GM12878 (cell line): Measurements from ENCODE around the gene SUSD1. TPM values are rescaled to one million over a fixed set of nuclear protein-coding genes. Genes with fewer than 3 reads are reported as not detected.

Experiments used
- ATAC-seq: fragments of 200-7000 bp; cut with Tn5 transposase; 3 replicates; pipeline ENCODE4 v1.9.1; 2020; ENCODE audit warnings: mild to moderate bottlenecking, moderate library complexity
- BruUV-seq: library from RNA; stranded (reverse); fragments of 400-500 nt; replicated peaks from 2 replicates; lab custom pipeline; 2021; lab: Mats Ljungman, UMichigan
- CTCF ChIA-PET: fragments of 300-600 bp; sonication (Branson Sonifier 250); formaldehyde crosslinking; extraction: SDS; loops from one replicate; lab custom pipeline; 2021; ENCODE audit warnings: inconsistent platforms; lab: Yijun Ruan, JAX
- POLR2A ChIA-PET: fragments of 350-600 bp; formaldehyde crosslinking; extraction: SDS; loops from one replicate; lab custom pipeline; 2021; ENCODE audit warnings: inconsistent platforms; lab: Charles Lee
- RAD21 ChIA-PET: fragments of 300-600 bp; sonication (Branson Sonifier 250); formaldehyde crosslinking; loops from one replicate; lab custom pipeline; 2023; ENCODE audit warnings: antibody characterized with exemption; ENCODE audit not compliant: unreplicated experiment; lab: Charles Lee
- SMC1A ChIA-PET: fragments of 300-600 bp; sonication (Branson Sonifier 250); formaldehyde crosslinking; loops from one replicate; lab custom pipeline; 2023; ENCODE audit not compliant: unreplicated experiment, uncharacterized antibody; lab: Charles Lee
- DNase-seq: peaks from one replicate; pipeline ENCODE4 v3.0.0-alpha.2; 2011; ENCODE audit warnings: low read depth, low spot score
- FAIRE-seq: peaks from 3 replicates; lab custom pipeline; 2011; peaks lifted over from hg19 to GRCh38; lab: Jason Lieb, UNC
- H2AFZ ChIP-seq: 2 replicates; pipeline ENCODE4 v1.6.0; 2011; ENCODE audit warnings: low read depth, low read length, control low read depth; ENCODE audit not compliant: control insufficient read depth
- H3K27ac ChIP-seq: 2 replicates; pipeline ENCODE4 v1.5.1; 2011; ENCODE audit warnings: control low read depth; ENCODE audit not compliant: control insufficient read depth, insufficient read depth
- H3K27me3 ChIP-seq, 2 experiments: replicated peaks in 1 of 2; 2 replicates each; pipeline versions ENCODE4 v1.6.0 to v1.6.1; 2011; ENCODE audit warnings: low read length in 1 of 2; ENCODE audit not compliant: control insufficient read depth in 2 of 2, insufficient read depth in 2 of 2
- H3K36me3 ChIP-seq, 2 experiments: 2 replicates each; pipeline ENCODE4 v1.5.1; 2011; ENCODE audit warnings: low read length in 1 of 2; ENCODE audit not compliant: control insufficient read depth in 2 of 2, insufficient read depth in 2 of 2
- H3K4me1 ChIP-seq: 2 replicates; pipeline ENCODE4 v1.6.1; 2011; ENCODE audit warnings: mild to moderate bottlenecking, low read length, moderate library complexity, mixed read lengths; ENCODE audit not compliant: control insufficient read depth, insufficient read depth
- H3K4me2 ChIP-seq: 2 replicates; pipeline ENCODE4 v1.6.0; 2011; ENCODE audit warnings: control low read depth; ENCODE audit not compliant: control insufficient read depth, insufficient read depth
- H3K4me3 ChIP-seq: fragments of 200-600 bp; sonication (generic); 2 replicates; pipeline ENCODE4 v1.5.1; 2016
- H3K79me2 ChIP-seq: 2 replicates; pipeline ENCODE4 v1.6.0; 2011; ENCODE audit warnings: low read length; ENCODE audit not compliant: control insufficient read depth, insufficient read depth
- H3K9ac ChIP-seq: 2 replicates; pipeline ENCODE4 v1.8.0; 2011; ENCODE audit warnings: low read length, control low read depth, mixed read lengths; ENCODE audit not compliant: control insufficient read depth, insufficient read depth
- H3K9me3 ChIP-seq: replicated peaks from 3 replicates; pipeline ENCODE4 v1.5.1; 2011; ENCODE audit warnings: mild to moderate bottlenecking, low read length; ENCODE audit not compliant: control insufficient read depth, insufficient read depth
- H4K20me1 ChIP-seq: 2 replicates; pipeline ENCODE4 v1.6.0; 2011; ENCODE audit not compliant: control insufficient read depth, insufficient read depth
- KAT2A ChIP-seq: conservative IDR thresholded peaks from 2 replicates; pipeline ENCODE4 v1.6.1; 2011; ENCODE audit warnings: low read depth, low read length; ENCODE audit not compliant: control insufficient read depth
- RAD21 ChIP-seq: IDR thresholded peaks from 2 replicates; pipeline ENCODE4 v1.6.1; 2011; ENCODE audit warnings: mild to moderate bottlenecking, low read depth, low read length, moderate library complexity; ENCODE audit not compliant: insufficient read depth
- RELA ChIP-seq: fragments of 450-650 bp; IDR thresholded peaks from 2 replicates; pipeline ENCODE4 v1.8.0; 2014; ENCODE audit warnings: borderline replicate concordance; ENCODE audit not compliant: partially characterized antibody
- SMAD1 ChIP-seq: fragments of 450-650 bp; IDR thresholded peaks from 2 replicates; pipeline ENCODE4 v1.6.1; 2018; ENCODE audit warnings: mild to moderate bottlenecking, low read depth; ENCODE audit not compliant: partially characterized antibody
- SMC3 ChIP-seq: IDR thresholded peaks from 2 replicates; pipeline ENCODE4 v1.6.1; 2011; ENCODE audit warnings: low read length, improper control_type of control experiment, borderline replicate concordance
- WGBS: methylation state at CpG from one replicate; pipeline ENCODE4 v1.1.6; 2016; ENCODE audit warnings: low lambda C conversion rate; ENCODE audit not compliant: insufficient replicate concordance, insufficient coverage; ENCODE audit errors: missing lambda C conversion rate; 5-methylcytosine and 5-hydroxymethylcytosine counted together
- in situ Hi-C: fragments of 300-500 bp; cut with MboI; formaldehyde crosslinking; loops from 9 replicates; pipeline ENCODE4 v1.14.3; 2018; ENCODE audit warnings: mixed read lengths
- intact Hi-C: fragments of 100-400 bp; cut with micrococcal nuclease; formaldehyde crosslinking; loops from one replicate; pipeline ENCODE4 v1.14.2; 2022; ENCODE audit not compliant: unreplicated experiment
- polyA plus RNA-seq, 11 experiments: library from polyadenylated mRNA; depleted of rRNA in 4 of 11; unstranded in 6 of 11; stranded (reverse) in 5 of 11; fragments of >200 nt; fragmentation: Nextera tagmentation in 4 of 11; fragmentation: Illumina TruSeq in 1 of 11; extraction: Ambion mirVana in 4 of 11; extraction: Trizol in 1 of 11; gene quantifications; 1 replicate in 1 of 11; 2 replicates in 10 of 11; pipeline versions ENCODE4 v1.2.1 to v1.2.3, GENCODE V29; 2011 to 2016; ENCODE audit warnings: inconsistent platforms in 2 of 11, missing spikeins in 2 of 11, low read depth in 1 of 11
- total RNA-seq, 4 experiments: library from RNA; depleted of rRNA in 3 of 4; stranded (reverse); fragments of >200 nt in 3 of 4; fragmentation: Illumina TruSeq in 1 of 4; extraction: Trizol in 1 of 4; gene quantifications; 2 replicates each; pipeline versions ENCODE4 v1.2.1 to v1.2.3, GENCODE V29; 2013 to 2021
- TF ChIP-seq, protein P1 (sequence below), 3 experiments: IDR thresholded peaks in 2 of 3; conservative IDR thresholded peaks in 1 of 3; 2 replicates each; pipeline ENCODE4 v1.5.1; 2011; ENCODE audit warnings: low read depth in 3 of 3, low read length in 3 of 3, mild to moderate bottlenecking in 3 of 3, control low read depth in 2 of 3, moderate library complexity in 2 of 3, inconsistent platforms in 1 of 3, mixed read lengths in 1 of 3; ENCODE audit not compliant: control insufficient read depth in 2 of 3, insufficient read depth in 1 of 3; ENCODE audit errors: extremely low read depth in 1 of 3

Gene SUSD1
- total and polyA plus RNA-seq, 10 of the 15 experiments (the other 5 are each of a cell fraction or from before 2014, with no cell fraction given) = 6.7 to 20.8 (median 13.2) TPM

DNA sequence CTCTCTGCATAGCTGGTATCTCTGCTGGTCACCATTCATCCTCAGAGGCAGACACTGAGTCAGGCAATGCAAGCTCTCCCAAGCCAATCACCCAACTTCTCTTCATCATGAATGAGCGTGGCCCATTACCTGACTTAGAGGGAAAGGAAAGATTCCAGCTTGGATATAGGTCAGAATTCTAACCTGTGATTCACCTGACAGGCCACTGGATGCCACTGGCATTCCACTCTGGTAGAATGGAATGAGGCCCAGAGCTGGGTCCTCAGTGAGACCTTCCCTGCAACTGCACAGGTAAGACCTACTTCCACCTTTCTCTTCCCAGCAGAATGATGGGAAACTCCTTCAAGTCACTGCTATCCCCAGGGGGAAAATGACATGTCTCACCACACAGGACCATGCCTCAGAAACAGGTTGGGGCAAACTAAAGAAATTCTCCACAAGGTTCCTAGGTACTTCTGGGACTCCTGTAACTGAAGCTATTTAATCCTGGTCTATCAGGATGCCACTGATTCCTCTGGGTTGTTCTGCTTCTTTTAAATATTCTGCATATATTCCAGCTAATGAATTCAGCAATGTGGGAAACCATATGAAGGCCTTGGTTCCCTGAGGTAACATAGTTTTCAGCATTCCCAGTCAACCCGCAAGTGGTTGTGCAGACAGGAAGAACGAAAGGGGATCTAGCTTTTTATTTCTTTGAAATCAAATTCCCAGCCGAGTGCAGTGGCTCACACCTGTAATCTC lies 62.0 kb downstream of the SUSD1 start:
- no peak overlapping the region for H3K4me3 ChIP-seq
- no peaks in the 10 kb centered on the region for H3K4me1 ChIP-seq
- CTCF ChIA-PET = interaction anchor here (0.7 to 2.9 kb wide), 31 partner anchors 8 to 707 kb away, joined by 3 to 52 read pairs (median 4); partner anchors contain the start of gene HSDL2
- no peaks in the 10 kb centered on the region for H3K9me3 ChIP-seq
- H2AFZ ChIP-seq = no peak overlapping the region
- no TSS peak for BruUV-seq
- no peak for DNase-seq
- no peak for FAIRE-seq
- H3K36me3 ChIP-seq = no peaks in the 10 kb centered on the region
- POLR2A ChIA-PET = no interaction called here
- peak; percentile 75 for ATAC-seq
- no peak overlapping the region for H3K27ac ChIP-seq
- peak; percentile 77 for TF ChIP-seq SMC3
- TF ChIP-seq SMAD1 = no peak
- TF ChIP-seq, protein P1, sequence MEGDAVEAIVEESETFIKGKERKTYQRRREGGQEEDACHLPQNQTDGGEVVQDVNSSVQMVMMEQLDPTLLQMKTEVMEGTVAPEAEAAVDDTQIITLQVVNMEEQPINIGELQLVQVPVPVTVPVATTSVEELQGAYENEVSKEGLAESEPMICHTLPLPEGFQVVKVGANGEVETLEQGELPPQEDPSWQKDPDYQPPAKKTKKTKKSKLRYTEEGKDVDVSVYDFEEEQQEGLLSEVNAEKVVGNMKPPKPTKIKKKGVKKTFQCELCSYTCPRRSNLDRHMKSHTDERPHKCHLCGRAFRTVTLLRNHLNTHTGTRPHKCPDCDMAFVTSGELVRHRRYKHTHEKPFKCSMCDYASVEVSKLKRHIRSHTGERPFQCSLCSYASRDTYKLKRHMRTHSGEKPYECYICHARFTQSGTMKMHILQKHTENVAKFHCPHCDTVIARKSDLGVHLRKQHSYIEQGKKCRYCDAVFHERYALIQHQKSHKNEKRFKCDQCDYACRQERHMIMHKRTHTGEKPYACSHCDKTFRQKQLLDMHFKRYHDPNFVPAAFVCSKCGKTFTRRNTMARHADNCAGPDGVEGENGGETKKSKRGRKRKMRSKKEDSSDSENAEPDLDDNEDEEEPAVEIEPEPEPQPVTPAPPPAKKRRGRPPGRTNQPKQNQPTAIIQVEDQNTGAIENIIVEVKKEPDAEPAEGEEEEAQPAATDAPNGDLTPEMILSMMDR (IDR thresholded peaks at IDR 0.05 in 2 of 3, conservative IDR thresholded peaks at IDR 0.05 in 1 of 3; ENCODE audit: control insufficient read depth in 2 of 3, extremely low read depth in 1 of 3, insufficient read depth in 1 of 3, low read depth in 3 of 3, low read length in 3 of 3) = peak; percentile 56 to 74 (median 57); a peak in 5 of 6 replicates
- no peak for TF ChIP-seq RELA
- TF ChIP-seq RAD21 = peak; percentile 88
- no peak for TF ChIP-seq KAT2A
- H3K9ac ChIP-seq = no peak overlapping the region
- H3K27me3 ChIP-seq = no peaks in the 10 kb centered on the region
- 71% methylated on average over 4 of the region's 4 CpGs for WGBS
- no peaks in the 10 kb centered on the region for H3K79me2 ChIP-seq
- intact Hi-C loops = loop anchor here (1.0 to 5.0 kb wide), 2 partner anchors 219 to 248 kb away; partner anchors contain the start of gene PTBP3
- RAD21 ChIA-PET = interaction anchor here (0.8 to 2.5 kb wide), 12 partner anchors 16 to 790 kb away, joined by 3 to 23 read pairs (median 4); no protein-coding TSS in a partner anchor
- SMC1A ChIA-PET = interaction anchor here (0.7 to 3.0 kb wide), 26 partner anchors 11 to 680 kb away, joined by 3 to 28 read pairs (median 4); partner anchors contain the start of gene HSDL2
- H3K4me2 ChIP-seq = no peak overlapping the region
- H4K20me1 ChIP-seq = no peaks in the 10 kb centered on the region
- in situ Hi-C loops = no loop called here
